GM20000 (cell line): ENCODE data around the gene FIGLA.

ENCODE experiments used
- DNase-seq: peaks from one replicate; pipeline ENCODE4 v3.0.0; 2012; ENCODE audit warnings: low spot score
- CTCF ChIP-seq: IDR thresholded peaks from 2 replicates; pipeline ENCODE4 v1.5.1; 2012; ENCODE audit warnings: mild to moderate bottlenecking, control low read depth; ENCODE audit errors: extremely low read depth, missing control alignments

Gene FIGLA

GRCh38 chr2:70826696-70827350 is 36.4 kb upstream of the FIGLA start:
- TF ChIP-seq CTCF: no peak
- no peak for DNase-seq

- no peak for TF ChIP-seq CTCF
- DNase-seq: no peak
These were observed 32.8 kb upstream of the FIGLA start for GRCh38 chr2:70823249-70823648.

- no peak for TF ChIP-seq CTCF
- DNase-seq: no peak
These were observed 32.4 kb upstream of the FIGLA start for GRCh38 chr2:70822843-70823242.

- DNase-seq: no peak
- no peak for TF ChIP-seq CTCF
These were observed 30.1 kb upstream of the FIGLA start, which contains the start of gene CLEC4F for GRCh38 chr2:70820499-70820898. Gene CLEC4F, minus strand, starts transcription at chr2:70820599. Its CDS starts 76 bp downstream, at chr2:70820523.

- DNase-seq: no peak
These were observed 27.0 kb upstream of the FIGLA start for GRCh38 chr2:70817284-70817954.

GRCh38 chr2:70816726-70817125 is 26.3 kb upstream of the FIGLA start:
- no peak for DNase-seq
- no peak for TF ChIP-seq CTCF

More at GRCh38 chr2:70817284-70817954, 27.0 kb upstream of the FIGLA start:
- no peak for TF ChIP-seq CTCF
